Measurements from ENCODE around the gene GFOD1.

GFOD1 gene

GRCh38 chr6:13421425-13422059, 65.9 kb downstream of the GFOD1 start:
- in situ Hi-C loops (cut with MboI; ENCODE audit: low pct_unique_long_range_greater_than_20kb, low sequenced_read_pairs, unreplicated experiment): no loop called here
- TF ChIP-seq CTCF (IDR thresholded peaks at IDR 0.05; ENCODE audit: extremely low read depth, insufficient read depth, missing control alignments): no peak
- no peak for DNase-seq (ENCODE audit: low spot score)

GRCh38 chr6:13420269-13420668, 67.1 kb downstream of the GFOD1 start:
- TF ChIP-seq CTCF (IDR thresholded peaks at IDR 0.05; ENCODE audit: extremely low read depth, insufficient read depth, missing control alignments): no peak
- in situ Hi-C loops (cut with MboI; ENCODE audit: low pct_unique_long_range_greater_than_20kb, low sequenced_read_pairs, unreplicated experiment): no loop called here
- no peak for DNase-seq (ENCODE audit: low spot score)

DNA sequence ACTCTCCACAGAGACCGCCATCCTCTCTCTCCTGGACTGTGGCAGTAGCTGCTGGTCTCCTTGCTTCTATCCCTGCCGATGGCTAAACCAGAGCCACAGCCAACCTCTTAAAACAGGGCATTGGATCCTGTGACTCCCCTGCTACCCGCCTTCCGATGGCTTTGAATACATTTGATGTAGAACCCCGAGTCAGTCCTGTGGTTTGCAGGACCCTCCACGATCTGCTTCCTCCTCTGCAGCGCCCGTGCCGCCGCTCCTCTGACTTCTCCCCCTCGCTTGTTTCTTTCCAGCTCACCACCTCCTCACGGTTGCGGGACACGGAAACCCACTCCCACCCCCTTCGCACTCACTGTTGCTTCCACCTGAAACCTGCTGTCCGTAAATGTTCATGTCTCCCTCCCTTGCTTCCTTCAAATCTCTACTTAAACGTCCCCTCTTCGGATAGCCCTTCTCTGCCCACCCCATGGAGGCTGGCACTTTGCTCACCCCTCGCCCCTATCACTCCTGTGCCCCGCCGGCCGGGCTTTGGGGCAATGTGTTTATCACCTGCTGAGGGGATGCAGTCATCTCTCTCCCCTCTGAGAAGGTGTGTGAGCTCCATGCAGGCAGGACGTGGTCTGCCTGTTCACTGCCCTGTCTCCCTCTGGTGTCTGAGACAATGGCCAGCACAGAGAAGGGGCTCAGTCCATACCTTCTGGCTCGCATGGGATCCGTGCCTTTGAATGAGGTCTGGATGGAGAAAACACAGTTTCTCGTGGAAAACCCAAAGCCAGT, 67.8 kb downstream of the GFOD1 start:
- peak; percentile 22 for TF ChIP-seq CTCF (IDR thresholded peaks at IDR 0.05; ENCODE audit: extremely low read depth, insufficient read depth, missing control alignments)
- in situ Hi-C loops (cut with MboI; ENCODE audit: low pct_unique_long_range_greater_than_20kb, low sequenced_read_pairs, unreplicated experiment): no loop called here
- DNase-seq (ENCODE audit: low spot score): no peak

DNA sequence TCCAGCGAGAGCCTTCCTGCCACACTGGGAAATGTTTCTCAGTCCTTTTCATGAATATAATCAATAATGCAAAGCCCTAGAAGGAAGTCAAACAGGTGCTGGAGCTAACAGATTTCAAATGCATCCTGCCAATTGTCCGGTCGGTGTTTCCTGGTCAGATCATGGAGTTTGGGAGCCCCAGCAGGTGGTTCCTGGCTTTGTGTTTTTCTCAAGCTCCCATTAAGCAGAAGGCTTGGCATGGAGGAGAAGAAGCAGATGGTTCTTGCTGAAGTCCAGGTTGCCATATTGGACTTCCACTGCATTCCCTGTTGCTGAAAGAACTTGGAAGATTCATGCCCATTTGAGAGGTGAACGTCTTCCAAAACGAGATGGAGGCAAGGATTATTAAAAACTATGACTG, 68.6 kb downstream of the GFOD1 start:
- no peak for TF ChIP-seq CTCF (IDR thresholded peaks at IDR 0.05; ENCODE audit: extremely low read depth, insufficient read depth, missing control alignments)
- no peak for DNase-seq (ENCODE audit: low spot score)
- in situ Hi-C loops (cut with MboI; ENCODE audit: low pct_unique_long_range_greater_than_20kb, low sequenced_read_pairs, unreplicated experiment): no loop called here

DNA sequence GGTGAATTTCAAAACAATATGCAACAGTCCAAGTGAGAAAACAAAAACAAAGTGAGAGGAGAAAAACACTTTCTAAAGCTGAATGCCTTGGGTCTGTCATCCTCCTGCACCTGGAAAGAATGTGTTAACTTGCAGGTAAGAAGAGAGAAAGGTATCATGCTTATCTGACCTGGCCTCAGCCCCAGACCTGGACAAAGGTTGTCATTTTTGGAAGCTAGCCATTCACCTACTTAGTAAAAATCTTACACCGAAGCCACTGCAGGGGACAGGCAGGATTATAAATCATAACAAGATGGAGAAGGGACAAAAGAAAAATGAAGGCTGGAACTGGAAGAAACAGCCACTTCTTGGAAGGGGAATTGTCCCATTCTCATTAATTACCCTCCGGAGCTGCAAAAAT, 69.4 kb downstream of the GFOD1 start:
- no peak for DNase-seq (ENCODE audit: low spot score)
- TF ChIP-seq CTCF (IDR thresholded peaks at IDR 0.05; ENCODE audit: extremely low read depth, insufficient read depth, missing control alignments): no peak
- in situ Hi-C loops (cut with MboI; ENCODE audit: low pct_unique_long_range_greater_than_20kb, low sequenced_read_pairs, unreplicated experiment): no loop called here

- no peak for TF ChIP-seq CTCF (IDR thresholded peaks at IDR 0.05; ENCODE audit: extremely low read depth, insufficient read depth, missing control alignments)
- in situ Hi-C loops (cut with MboI; ENCODE audit: low pct_unique_long_range_greater_than_20kb, low sequenced_read_pairs, unreplicated experiment): no loop called here
- no peak for DNase-seq (ENCODE audit: low spot score)
Measured at GRCh38 chr6:13417431-13417830, 70.0 kb downstream of the GFOD1 start.
